GM12872 (cell line): ENCODE results near the gene ARHGAP35.
A peak's percentile ranks its signal among the peaks of the same experiment; 100 is the strongest.

Experiments
- CTCF ChIP-seq: IDR thresholded peaks from 3 replicates; pipeline ENCODE4 v1.5.1; 2011; ENCODE audit warnings: low read depth, mild to moderate bottlenecking, low read length, moderate library complexity; ENCODE audit not compliant: insufficient read depth

Gene ARHGAP35

DNA sequence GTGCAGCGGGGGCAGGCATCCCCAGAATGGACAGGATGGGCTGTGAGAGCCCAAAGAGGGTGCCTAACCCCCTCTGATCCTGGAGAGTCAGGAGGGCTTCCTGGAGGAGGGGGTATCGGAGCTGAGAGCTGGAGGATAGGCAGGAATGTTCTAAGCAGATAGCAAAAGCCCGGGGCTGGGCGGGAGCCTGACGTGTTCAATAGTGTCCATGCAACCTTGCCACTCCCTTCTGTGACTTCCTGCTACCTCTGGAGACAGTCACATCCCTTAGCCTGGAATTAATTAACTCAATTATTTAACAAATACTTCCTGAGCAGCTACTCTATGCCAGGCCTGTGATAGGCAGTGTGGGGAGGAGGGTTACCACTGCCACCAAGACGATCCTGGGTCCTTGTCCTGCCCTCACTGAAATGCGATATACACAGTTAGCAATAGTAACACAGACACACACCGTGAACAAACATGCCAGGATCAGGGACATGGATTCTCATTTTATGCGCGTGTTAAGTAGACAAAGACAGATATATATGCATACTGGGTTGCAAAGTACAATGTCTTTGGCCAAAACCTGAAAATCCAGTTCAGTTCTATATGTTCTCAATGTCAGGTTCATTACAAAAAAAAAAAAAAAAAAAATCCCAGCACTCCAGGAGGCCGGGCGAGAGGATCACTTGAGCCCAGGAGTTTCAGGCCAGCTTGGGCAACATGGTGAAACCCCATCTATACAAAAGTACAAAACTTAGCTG is 20.9 kb upstream of the ARHGAP35 start:
- no peak for TF ChIP-seq CTCF

DNA sequence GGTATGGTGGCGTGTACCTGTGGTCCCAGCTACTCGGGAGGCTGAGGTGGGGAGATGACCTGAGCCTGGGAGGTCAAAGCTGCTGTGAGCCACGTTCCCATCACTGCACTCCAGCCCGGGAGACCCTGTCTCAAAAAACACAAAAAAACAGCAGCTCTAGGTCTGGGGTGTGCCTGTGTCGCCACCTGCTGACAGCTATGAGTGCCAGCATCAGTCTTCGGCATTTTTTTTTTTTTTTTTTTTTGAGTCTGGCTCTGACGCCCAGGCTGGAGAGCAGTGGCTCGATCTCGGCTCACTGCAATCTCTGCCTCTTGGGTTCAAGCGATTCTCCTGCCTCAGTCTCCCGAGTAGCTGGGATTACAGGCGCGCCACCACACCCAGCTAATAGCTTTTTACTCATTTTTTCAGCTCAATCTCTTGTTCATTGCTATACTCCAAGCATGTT is 20.3 kb upstream of the ARHGAP35 start:
- TF ChIP-seq CTCF = peak; percentile 86

DNA sequence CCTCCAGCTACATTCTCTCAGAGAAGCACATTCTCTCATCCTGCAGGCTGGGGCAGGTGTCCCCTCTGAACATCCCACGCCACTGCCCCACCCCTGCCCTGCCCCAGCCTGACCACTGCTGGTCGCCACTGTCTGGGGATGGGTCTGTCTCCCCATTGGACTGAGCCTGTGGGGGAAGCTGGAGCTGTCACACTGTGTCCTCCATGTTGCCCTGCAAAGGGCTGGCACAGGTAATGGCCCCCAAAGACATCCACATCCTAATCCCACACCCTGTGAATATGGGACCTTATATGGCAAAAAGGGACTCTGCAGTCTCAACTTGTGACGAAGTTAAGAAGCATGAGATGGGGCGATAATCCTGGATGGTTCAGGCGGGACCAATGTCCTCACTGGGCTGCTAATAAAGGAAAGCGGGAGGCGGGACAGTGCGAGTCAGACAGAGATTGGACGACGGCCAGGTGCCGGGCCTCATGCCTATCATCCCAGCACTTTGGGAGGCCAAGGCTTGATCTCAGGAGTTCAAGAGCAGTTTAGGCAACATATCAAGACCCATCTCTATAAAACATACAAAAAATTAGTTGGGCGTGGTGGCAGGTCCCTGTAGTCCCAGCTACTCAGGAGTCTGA is 19.2 kb upstream of the ARHGAP35 start:
- TF ChIP-seq CTCF = no peak

GRCh38 chr19:46842791-46843190 is 18.0 kb upstream of the ARHGAP35 start:
- no peak for TF ChIP-seq CTCF

DNA sequence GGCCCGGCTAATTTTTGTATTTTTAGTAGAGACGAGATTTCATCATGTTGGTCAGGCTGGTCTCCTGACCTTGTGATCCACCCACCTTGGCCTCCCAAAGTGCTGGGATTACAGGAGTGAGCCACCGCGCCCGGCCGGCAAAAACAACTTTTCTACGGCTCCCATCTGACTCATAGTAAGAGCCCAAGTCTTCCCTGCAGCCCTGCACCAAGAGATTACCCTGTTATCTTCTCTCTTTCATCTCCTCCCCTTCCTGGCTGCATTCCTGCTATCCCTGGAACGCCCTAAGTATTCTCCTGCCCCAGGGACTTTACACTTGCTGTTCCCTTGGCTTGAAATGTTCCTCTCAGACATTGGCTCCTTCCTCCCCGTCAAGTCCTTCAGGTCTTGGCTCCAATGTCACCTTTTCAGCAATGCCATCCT is 16.7 kb upstream of the ARHGAP35 start:
- TF ChIP-seq CTCF = no peak

DNA sequence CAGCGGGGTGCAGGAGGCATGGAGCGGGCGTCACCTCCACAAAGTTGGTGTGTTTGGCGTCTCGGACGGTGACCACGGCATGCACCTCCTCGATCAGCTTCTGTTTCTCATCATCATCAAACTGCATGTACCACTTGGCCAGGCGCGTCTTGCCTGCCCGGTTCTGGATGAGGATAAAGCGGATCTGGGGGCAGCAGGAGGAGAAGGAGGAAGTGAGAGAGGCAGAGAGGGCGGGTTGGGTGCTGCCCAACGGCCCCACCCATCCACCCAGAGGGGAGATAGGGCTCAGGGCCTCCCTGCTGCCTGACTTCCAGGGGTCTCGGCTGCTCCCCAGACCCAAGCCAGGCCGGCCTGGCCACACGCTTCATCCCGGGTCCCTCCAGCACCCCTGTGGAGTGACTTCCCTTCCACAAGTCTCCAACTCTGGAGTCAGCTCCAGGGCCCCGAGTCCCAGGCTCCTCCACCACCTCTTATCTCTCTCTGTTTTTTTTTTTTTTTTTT is 14.8 kb upstream of the ARHGAP35 start:
- no peak for TF ChIP-seq CTCF

GRCh38 chr19:46847528-46847927 is 13.3 kb upstream of the ARHGAP35 start:
- no peak for TF ChIP-seq CTCF
